ENCODE results near the gene CPT1A.
A peak's percentile ranks its signal among the peaks of the same experiment; 100 is the strongest.

The CPT1A gene

DNA sequence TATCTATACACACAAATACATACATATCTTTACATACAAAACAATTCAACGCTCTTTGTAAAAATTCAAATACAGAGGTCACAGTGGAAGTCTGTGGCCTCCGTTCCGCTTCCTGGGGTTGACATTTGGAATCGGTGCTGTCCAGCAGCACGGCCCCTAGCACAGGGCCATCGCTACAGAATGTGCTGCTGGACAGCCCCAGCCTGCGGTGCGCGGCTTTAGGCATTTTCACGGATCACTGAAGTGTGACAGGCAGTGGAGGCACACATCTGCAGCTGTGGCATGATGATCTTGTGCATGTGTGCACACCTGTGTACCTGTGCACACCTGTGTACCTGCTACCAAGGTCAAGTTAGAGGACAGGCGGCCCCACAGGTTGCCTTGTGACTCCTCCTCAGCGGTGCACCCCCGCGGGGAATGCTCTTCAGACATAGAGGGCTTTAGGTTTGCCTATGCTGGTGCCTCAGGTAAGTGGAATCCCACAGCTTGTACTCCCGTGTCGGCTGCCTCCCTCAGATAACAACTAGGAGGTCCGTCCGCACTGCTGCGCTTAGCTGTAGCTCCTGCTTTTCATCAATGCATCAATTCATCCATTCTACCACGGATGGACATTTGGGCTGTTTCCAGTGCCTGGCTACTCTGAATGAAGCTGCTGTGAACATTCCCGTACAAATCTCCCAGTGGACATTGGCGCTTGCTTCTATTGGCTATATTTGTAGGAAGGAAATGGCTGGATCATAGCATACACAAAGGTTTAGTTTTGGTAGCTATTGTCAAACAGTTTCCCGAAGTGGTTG lies 127.5 kb downstream of the CPT1A start:
- TF ChIP-seq, protein P1, sequence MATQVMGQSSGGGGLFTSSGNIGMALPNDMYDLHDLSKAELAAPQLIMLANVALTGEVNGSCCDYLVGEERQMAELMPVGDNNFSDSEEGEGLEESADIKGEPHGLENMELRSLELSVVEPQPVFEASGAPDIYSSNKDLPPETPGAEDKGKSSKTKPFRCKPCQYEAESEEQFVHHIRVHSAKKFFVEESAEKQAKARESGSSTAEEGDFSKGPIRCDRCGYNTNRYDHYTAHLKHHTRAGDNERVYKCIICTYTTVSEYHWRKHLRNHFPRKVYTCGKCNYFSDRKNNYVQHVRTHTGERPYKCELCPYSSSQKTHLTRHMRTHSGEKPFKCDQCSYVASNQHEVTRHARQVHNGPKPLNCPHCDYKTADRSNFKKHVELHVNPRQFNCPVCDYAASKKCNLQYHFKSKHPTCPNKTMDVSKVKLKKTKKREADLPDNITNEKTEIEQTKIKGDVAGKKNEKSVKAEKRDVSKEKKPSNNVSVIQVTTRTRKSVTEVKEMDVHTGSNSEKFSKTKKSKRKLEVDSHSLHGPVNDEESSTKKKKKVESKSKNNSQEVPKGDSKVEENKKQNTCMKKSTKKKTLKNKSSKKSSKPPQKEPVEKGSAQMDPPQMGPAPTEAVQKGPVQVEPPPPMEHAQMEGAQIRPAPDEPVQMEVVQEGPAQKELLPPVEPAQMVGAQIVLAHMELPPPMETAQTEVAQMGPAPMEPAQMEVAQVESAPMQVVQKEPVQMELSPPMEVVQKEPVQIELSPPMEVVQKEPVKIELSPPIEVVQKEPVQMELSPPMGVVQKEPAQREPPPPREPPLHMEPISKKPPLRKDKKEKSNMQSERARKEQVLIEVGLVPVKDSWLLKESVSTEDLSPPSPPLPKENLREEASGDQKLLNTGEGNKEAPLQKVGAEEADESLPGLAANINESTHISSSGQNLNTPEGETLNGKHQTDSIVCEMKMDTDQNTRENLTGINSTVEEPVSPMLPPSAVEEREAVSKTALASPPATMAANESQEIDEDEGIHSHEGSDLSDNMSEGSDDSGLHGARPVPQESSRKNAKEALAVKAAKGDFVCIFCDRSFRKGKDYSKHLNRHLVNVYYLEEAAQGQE (IDR thresholded peaks at IDR 0.05; ENCODE audit: low read depth), result peak; percentile 89
- TF ChIP-seq TEAD4 (IDR thresholded peaks at IDR 0.05) (peak; percentile 54; the same call in 1 of the 2 replicates), RAD21 (IDR thresholded peaks at IDR 0.05; ENCODE audit: low read depth) (peak; percentile 4; the same call in 1 of the 2 replicates), TAF1 (IDR thresholded peaks at IDR 0.05; ENCODE audit: low read depth) (no peak)
- TF ChIP-seq, protein P2, sequence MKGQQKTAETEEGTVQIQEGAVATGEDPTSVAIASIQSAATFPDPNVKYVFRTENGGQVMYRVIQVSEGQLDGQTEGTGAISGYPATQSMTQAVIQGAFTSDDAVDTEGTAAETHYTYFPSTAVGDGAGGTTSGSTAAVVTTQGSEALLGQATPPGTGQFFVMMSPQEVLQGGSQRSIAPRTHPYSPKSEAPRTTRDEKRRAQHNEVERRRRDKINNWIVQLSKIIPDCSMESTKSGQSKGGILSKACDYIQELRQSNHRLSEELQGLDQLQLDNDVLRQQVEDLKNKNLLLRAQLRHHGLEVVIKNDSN (IDR thresholded peaks at IDR 0.05), result no peak
- TF ChIP-seq, protein P3, sequence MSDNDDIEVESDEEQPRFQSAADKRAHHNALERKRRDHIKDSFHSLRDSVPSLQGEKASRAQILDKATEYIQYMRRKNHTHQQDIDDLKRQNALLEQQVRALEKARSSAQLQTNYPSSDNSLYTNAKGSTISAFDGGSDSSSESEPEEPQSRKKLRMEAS (IDR thresholded peaks at IDR 0.05), result 0 out of 2 replicates have a peak, but pooled peaks have one; percentile 55

DNA sequence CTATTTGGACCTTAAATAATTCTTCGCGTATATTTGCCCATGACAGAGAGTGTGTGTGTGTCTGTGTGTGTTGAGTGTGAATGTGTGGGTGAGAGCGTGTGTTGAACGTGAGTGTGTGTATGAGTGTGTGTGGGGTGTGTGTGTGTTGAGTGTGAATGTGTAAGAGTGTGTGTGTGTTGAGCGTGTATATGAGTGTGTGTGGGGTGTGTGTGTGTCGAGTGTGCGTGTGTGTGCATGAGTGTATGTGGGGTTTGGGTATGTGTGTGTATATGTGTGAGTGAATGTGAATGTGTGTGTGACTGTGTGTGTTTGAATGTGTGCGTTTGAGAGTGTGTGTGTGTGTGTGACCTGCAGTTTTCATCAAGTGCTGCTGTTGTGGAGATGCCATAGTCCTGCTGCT lies 130.6 kb downstream of the CPT1A start:
- TF ChIP-seq CREB1 (IDR thresholded peaks at IDR 0.05; ENCODE audit: low read depth) (no peak), TEAD4 (IDR thresholded peaks at IDR 0.05) (no peak), YY1 (IDR thresholded peaks at IDR 0.05; ENCODE audit: low read depth) (no peak), TAF1 (IDR thresholded peaks at IDR 0.05; ENCODE audit: low read depth) (no peak), EGR1 (IDR thresholded peaks at IDR 0.05) (no peak), ZBTB7A (IDR thresholded peaks at IDR 0.05; ENCODE audit: low read depth) (no peak), RAD21 (IDR thresholded peaks at IDR 0.05; ENCODE audit: low read depth) (no peak), TCF12 (IDR thresholded peaks at IDR 0.05; ENCODE audit: low read depth) (no peak)
- TF ChIP-seq, protein P3 (IDR thresholded peaks at IDR 0.05), result no peak
- TF ChIP-seq, protein P2 (IDR thresholded peaks at IDR 0.05), result no peak

DNA sequence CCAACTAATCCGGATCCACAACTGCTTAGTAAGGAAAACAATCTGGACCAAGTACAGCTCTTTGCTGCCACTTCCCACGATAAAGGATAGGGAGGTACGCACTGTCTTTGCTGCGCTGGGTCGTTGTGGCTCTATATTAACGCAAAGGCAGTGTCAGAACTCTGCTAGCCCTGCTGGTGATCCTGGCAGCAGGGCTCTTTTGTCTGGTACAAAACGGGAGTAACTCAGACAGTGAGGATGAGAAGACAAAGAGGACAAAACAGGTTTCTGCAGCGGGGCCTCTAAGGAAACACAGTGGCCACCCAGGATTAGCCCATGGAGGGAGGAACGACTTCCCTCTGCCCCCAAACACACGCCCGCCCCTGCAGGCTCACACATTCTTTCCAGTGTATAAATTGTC lies 131.3 kb downstream of the CPT1A start:
- TF ChIP-seq EGR1 (IDR thresholded peaks at IDR 0.05) (no peak), TEAD4 (IDR thresholded peaks at IDR 0.05) (no peak), TAF1 (IDR thresholded peaks at IDR 0.05; ENCODE audit: low read depth) (no peak), CEBPB (IDR thresholded peaks at IDR 0.05) (no peak), YY1 (IDR thresholded peaks at IDR 0.05; ENCODE audit: low read depth) (no peak), NFIC (IDR thresholded peaks at IDR 0.05) (no peak), FOXM1 (IDR thresholded peaks at IDR 0.05; ENCODE audit: borderline replicate concordance, low read depth) (no peak), CREB1 (IDR thresholded peaks at IDR 0.05; ENCODE audit: low read depth) (no peak), ZBTB7A (IDR thresholded peaks at IDR 0.05; ENCODE audit: low read depth) (no peak), RAD21 (IDR thresholded peaks at IDR 0.05; ENCODE audit: low read depth) (no peak), EP300 (IDR thresholded peaks at IDR 0.05; ENCODE audit: borderline replicate concordance) (no peak), TCF12 (IDR thresholded peaks at IDR 0.05; ENCODE audit: low read depth) (no peak)
- TF ChIP-seq, protein P3 (IDR thresholded peaks at IDR 0.05), result no peak
- TF ChIP-seq, protein P2 (IDR thresholded peaks at IDR 0.05), result no peak
- TF ChIP-seq, protein P1 (IDR thresholded peaks at IDR 0.05; ENCODE audit: low read depth), result no peak

DNA sequence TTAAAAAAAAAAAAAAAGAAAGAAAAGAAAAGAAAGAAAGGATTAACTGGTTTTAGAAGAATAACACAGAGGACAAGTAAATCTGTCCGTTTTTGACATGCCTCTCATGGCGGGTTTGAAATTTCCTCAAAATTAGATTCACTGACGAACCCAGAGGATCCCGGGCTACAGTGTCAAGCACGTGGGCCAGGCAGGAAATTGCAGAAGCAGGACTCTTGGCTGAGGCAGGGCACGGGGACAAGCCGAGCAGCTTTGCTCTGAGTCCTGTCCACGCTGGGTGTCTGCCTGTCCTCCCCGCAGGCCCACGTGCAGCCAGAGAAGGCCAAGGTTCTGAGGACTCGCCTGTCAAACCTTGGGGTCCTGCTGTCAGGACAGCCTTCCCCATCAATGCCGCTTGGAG lies 132.7 kb downstream of the CPT1A start:
- TF ChIP-seq, protein P1 (IDR thresholded peaks at IDR 0.05; ENCODE audit: low read depth), result no peak
- TF ChIP-seq EP300 (IDR thresholded peaks at IDR 0.05; ENCODE audit: borderline replicate concordance), result no peak
- TF ChIP-seq TAF1 (IDR thresholded peaks at IDR 0.05; ENCODE audit: low read depth), result no peak
- TF ChIP-seq TEAD4 (IDR thresholded peaks at IDR 0.05), result no peak
- TF ChIP-seq CREB1 (IDR thresholded peaks at IDR 0.05; ENCODE audit: low read depth), result no peak
- TF ChIP-seq TCF12 (IDR thresholded peaks at IDR 0.05; ENCODE audit: low read depth), result no peak
- TF ChIP-seq, protein P2 (IDR thresholded peaks at IDR 0.05), result no peak
- TF ChIP-seq CEBPB (IDR thresholded peaks at IDR 0.05), result no peak
- no peak for TF ChIP-seq YY1 (IDR thresholded peaks at IDR 0.05; ENCODE audit: low read depth)
- TF ChIP-seq, protein P3 (IDR thresholded peaks at IDR 0.05), result no peak
- no peak for TF ChIP-seq FOXM1 (IDR thresholded peaks at IDR 0.05; ENCODE audit: borderline replicate concordance, low read depth)
- TF ChIP-seq EGR1 (IDR thresholded peaks at IDR 0.05), result no peak
- TF ChIP-seq NFIC (IDR thresholded peaks at IDR 0.05), result no peak
- no peak for TF ChIP-seq ZBTB7A (IDR thresholded peaks at IDR 0.05; ENCODE audit: low read depth)
- no peak for TF ChIP-seq RAD21 (IDR thresholded peaks at IDR 0.05; ENCODE audit: low read depth)
